IMR-90 (cell line): Measurements from ENCODE around the gene DHRSX. TPM values are rescaled to one million over a fixed set of nuclear protein-coding genes. Genes with fewer than 3 reads are reported as not detected.
A peak's percentile ranks its signal among the peaks of the same experiment; 100 is the strongest.

ENCODE experiments used
- ATAC-seq: fragments of 200-7000 bp; cut with Tn5 transposase; 2 replicates; pipeline ENCODE4 v1.9.1; 2020; ENCODE audit warnings: low read depth, mild to moderate bottlenecking, moderate library complexity
- BruUV-seq: library from RNA; stranded (reverse); fragments of 400-500 nt; replicated peaks from 2 replicates; lab custom pipeline; 2021; lab: Mats Ljungman, UMichigan
- CTCF ChIA-PET: fragments of 300-600 bp; formaldehyde crosslinking; extraction: SDS; loops from one replicate; lab custom pipeline; 2021; ENCODE audit warnings: antibody characterized with exemption; lab: Yijun Ruan, JAX
- POLR2A ChIA-PET: fragments of 300-600 bp; sonication (Branson Sonifier 250); formaldehyde crosslinking; loops from one replicate; lab custom pipeline; 2022; ENCODE audit warnings: antibody characterized with exemption; ENCODE audit not compliant: unreplicated experiment; lab: Charles Lee
- DNase-seq: peaks from one replicate; pipeline ENCODE4 v3.0.0; 2013
- H2AFZ ChIP-seq: replicated peaks from 2 replicates; pipeline ENCODE3; 2013; ENCODE audit warnings: low read length, mild to moderate bottlenecking; ENCODE audit not compliant: poor library complexity
- H2AK5ac ChIP-seq: 2 replicates; pipeline ENCODE4 v1.6.1; 2013; ENCODE audit warnings: low read depth, low read length, inconsistent platforms
- H2AK9ac ChIP-seq: replicated peaks from 2 replicates; pipeline ENCODE3; 2013; ENCODE audit warnings: mild to moderate bottlenecking, low read depth, low read length, moderate library complexity; ENCODE audit not compliant: poor library complexity
- H2BK120ac ChIP-seq: 2 replicates; pipeline ENCODE4 v1.6.1; 2013; ENCODE audit warnings: low read depth, low read length, inconsistent platforms
- H2BK15ac ChIP-seq: 3 replicates; pipeline ENCODE4 v1.6.1; 2013; ENCODE audit warnings: low read depth, low read length, inconsistent platforms
- H2BK20ac ChIP-seq: 2 replicates; pipeline ENCODE4 v1.6.1; 2013; ENCODE audit warnings: low read depth, mild to moderate bottlenecking, inconsistent platforms, low read length, moderate library complexity
- H2BK5ac ChIP-seq: 2 replicates; pipeline ENCODE4 v1.6.1; 2013; ENCODE audit warnings: mild to moderate bottlenecking, low read depth, low read length, inconsistent platforms; ENCODE audit not compliant: poor library complexity, severe bottlenecking
- H3K14ac ChIP-seq: replicated peaks from 2 replicates; pipeline ENCODE4 v1.6.1; 2013; ENCODE audit warnings: low read depth, low read length, inconsistent platforms
- H3K18ac ChIP-seq: 2 replicates; pipeline ENCODE4 v1.6.1; 2013; ENCODE audit warnings: low read depth, low read length, control low read depth
- H3K23ac ChIP-seq: 2 replicates; pipeline ENCODE4 v1.6.1; 2013; ENCODE audit warnings: low read depth, low read length, inconsistent platforms
- H3K27ac ChIP-seq: 2 replicates; pipeline ENCODE4 v1.5.1; 2013; ENCODE audit warnings: mild to moderate bottlenecking, control low read depth, low read length; ENCODE audit not compliant: insufficient read depth
- H3K27me3 ChIP-seq: 2 replicates; pipeline ENCODE4 v1.6.1; 2013; ENCODE audit warnings: low read length; ENCODE audit not compliant: control insufficient read depth, insufficient read depth
- H3K36me3 ChIP-seq: 2 replicates; pipeline ENCODE4 v1.6.1; 2013; ENCODE audit warnings: low read length, mixed read lengths; ENCODE audit not compliant: control insufficient read depth, insufficient read depth
- H3K4ac ChIP-seq: 2 replicates; pipeline ENCODE4 v1.6.1; 2013; ENCODE audit warnings: low read depth, low read length, inconsistent platforms
- H3K4me1 ChIP-seq: 2 replicates; pipeline ENCODE4 v1.6.1; 2013; ENCODE audit warnings: low read length, mixed read lengths; ENCODE audit not compliant: control insufficient read depth, insufficient read depth
- H3K4me2 ChIP-seq: 2 replicates; pipeline ENCODE4 v1.6.1; 2013; ENCODE audit warnings: low read depth, mild to moderate bottlenecking, control low read depth, low read length, moderate library complexity
- H3K4me3 ChIP-seq: 2 replicates; pipeline ENCODE4 v1.5.1; 2013; ENCODE audit warnings: low read depth, mild to moderate bottlenecking, control low read depth, low read length, moderate library complexity; ENCODE audit not compliant: insufficient read depth
- H3K56ac ChIP-seq: 2 replicates; pipeline ENCODE4 v1.6.1; 2013; ENCODE audit warnings: low read length, inconsistent platforms; ENCODE audit not compliant: insufficient read depth; ENCODE audit errors: extremely low read depth
- H3K79me1 ChIP-seq, 2 experiments: 2 replicates each; pipeline ENCODE4 v1.6.1; 2013; ENCODE audit warnings: low read length in 2 of 2, inconsistent platforms in 1 of 2, low read depth in 1 of 2
- H3K9ac ChIP-seq: 2 replicates; pipeline ENCODE4 v1.6.1; 2013; ENCODE audit warnings: low read depth, low read length, control low read depth
- H3K9me1 ChIP-seq: 2 replicates; pipeline ENCODE4 v1.6.1; 2013; ENCODE audit warnings: low read length, inconsistent platforms; ENCODE audit not compliant: insufficient read depth
- H3K9me3 ChIP-seq: 2 replicates; pipeline ENCODE4 v1.6.1; 2013; ENCODE audit warnings: low read length; ENCODE audit not compliant: control insufficient read depth, insufficient read depth
- H4K20me1 ChIP-seq: 2 replicates; pipeline ENCODE4 v1.6.1; 2013; ENCODE audit warnings: low read length, inconsistent platforms; ENCODE audit not compliant: insufficient read depth
- H4K5ac ChIP-seq: 2 replicates; pipeline ENCODE4 v1.6.1; 2013; ENCODE audit warnings: mild to moderate bottlenecking, low read depth, low read length, control low read depth
- H4K8ac ChIP-seq, 2 experiments: 2 replicates each; pipeline ENCODE4 v1.6.1; 2013; ENCODE audit warnings: low read depth in 2 of 2, low read length in 2 of 2, control low read depth in 1 of 2, inconsistent platforms in 1 of 2
- H4K91ac ChIP-seq: 2 replicates; pipeline ENCODE4 v1.6.1; 2013; ENCODE audit warnings: low read depth, low read length, inconsistent platforms; ENCODE audit not compliant: insufficient read depth
- FOS ChIP-seq: fragments of 150-350 bp; IDR thresholded peaks from 2 replicates; pipeline ENCODE4 v1.6.1; 2016; ENCODE audit warnings: low read depth, low read length
- MAFK ChIP-seq: IDR thresholded peaks from 2 replicates; pipeline ENCODE4 v1.6.1; 2012; ENCODE audit warnings: low read depth, low read length, improper control_type of control experiment
- WGBS, 2 experiments: methylation state at CpG; one replicate each; pipeline versions ENCODE4 v1.1.5 to v1.1.7; 2013; ENCODE audit warnings: missing lambda C conversion rate in 2 of 2; ENCODE audit not compliant: insufficient read length in 1 of 2; ENCODE audit errors: extremely low coverage in 2 of 2; 5-methylcytosine and 5-hydroxymethylcytosine counted together
- dilution Hi-C: fragments of 300-500 bp; cut with HindIII; formaldehyde crosslinking; loops from one replicate; pipeline ENCODE4 v1.14.3; 2018; ENCODE audit warnings: low sequenced_read_pairs; ENCODE audit not compliant: unreplicated experiment
- in situ Hi-C: fragments of 300-500 bp; cut with MboI; formaldehyde crosslinking; loops from 3 replicates; pipeline ENCODE4 v1.14.3; 2019; ENCODE audit warnings: low sequenced_read_pairs, inconsistent platforms, mixed read lengths
- intact Hi-C: fragments of 100-400 bp; cut with micrococcal nuclease; formaldehyde crosslinking; loops from 2 replicates; pipeline ENCODE4 v1.10.0; 2022
- polyA plus RNA-seq, 3 experiments: library from polyadenylated mRNA; depleted of rRNA; stranded (reverse); fragments of >200 nt; gene quantifications; 2 replicates each; pipeline ENCODE4 v1.2.3, GENCODE V29; 2012; ENCODE audit warnings: low replicate concordance in 1 of 3
- total RNA-seq: library from RNA; depleted of rRNA; stranded (reverse); fragments of >200 nt; gene quantifications from 2 replicates; pipeline ENCODE4 v1.2.3, GENCODE V29; 2012

The DHRSX gene
- total and polyA plus RNA-seq, 2 of the 4 experiments (the other 2 are of a cell fraction) = 26.2 to 38.0 TPM

DNA sequence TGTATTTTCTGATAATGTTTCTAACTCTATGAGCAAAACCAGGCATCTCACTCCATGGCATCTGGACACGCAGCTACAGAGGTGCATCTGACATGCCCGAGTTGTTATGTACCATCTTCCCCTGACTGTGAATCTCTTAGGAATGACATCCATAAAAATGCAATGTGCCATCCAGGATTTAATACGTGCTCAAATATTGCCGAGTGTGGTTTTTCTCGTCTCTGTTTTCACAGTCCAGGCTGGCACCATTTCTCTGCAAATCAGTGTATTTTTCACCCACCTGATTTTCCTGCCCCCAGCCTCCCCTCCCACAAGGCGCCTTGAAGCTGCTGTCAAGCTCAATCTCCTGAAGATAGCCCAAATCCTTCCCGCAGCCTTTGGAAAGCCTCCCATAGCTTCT lies 154.6 kb downstream of the DHRSX start:
- in situ Hi-C loops = no loop called here
- dilution Hi-C loops = no loop called here
- no peak overlapping the region for H3K23ac ChIP-seq
- H3K4me1 ChIP-seq = peaks cover 10% of the 10 kb centered on the region
- ATAC-seq (no peak), DNase-seq (no peak)
- H2AFZ ChIP-seq = no peak overlapping the region
- H3K27ac ChIP-seq = no peak overlapping the region
- no peak overlapping the region; the same call in 1 of the 2 replicates for H2AK5ac ChIP-seq
- peaks cover 15 to 34% of the 10 kb centered on the region in 2 experiments; a peak in 3 of 4 replicates for H3K79me1 ChIP-seq
- WGBS, 2 experiments = 50% methylated on average over 2 of the region's 7 CpGs; no CpG with 5 or more reads in 1 of the 2 experiments
- H3K9me3 ChIP-seq = no peaks in the 10 kb centered on the region
- no TSS peak for BruUV-seq
- peaks cover 11% of the 10 kb centered on the region for H3K9me1 ChIP-seq
- H2BK20ac ChIP-seq = no peak overlapping the region
- H3K9ac ChIP-seq = no peak overlapping the region
- TF ChIP-seq FOS (no peak), MAFK (peak; percentile 44; the same call in 1 of the 2 replicates)
- no peak overlapping the region for H3K18ac ChIP-seq
- H3K56ac ChIP-seq = no peak overlapping the region
- H2BK120ac ChIP-seq = no peak overlapping the region
- no peak overlapping the region for H4K8ac ChIP-seq
- no peak overlapping the region for H3K4me2 ChIP-seq
- POLR2A ChIA-PET = no interaction called here
- H2BK15ac ChIP-seq = no peak overlapping the region
- H3K14ac ChIP-seq = no peak overlapping the region
- CTCF ChIA-PET = no interaction called here
- intact Hi-C loops = no loop called here
- H4K20me1 ChIP-seq = peaks cover 12% of the 10 kb centered on the region
- H2AK9ac ChIP-seq = no peak overlapping the region
- H3K4ac ChIP-seq = no peak overlapping the region
- no peak overlapping the region for H4K91ac ChIP-seq
- H2BK5ac ChIP-seq = no peak overlapping the region
- no peaks in the 10 kb centered on the region for H3K27me3 ChIP-seq
- H4K5ac ChIP-seq = no peak overlapping the region
- no peak overlapping the region for H3K4me3 ChIP-seq
- H3K36me3 ChIP-seq = peaks cover 3% of the 10 kb centered on the region
